SK-N-SH (cell line): ENCODE data around the gene SV2C.

ENCODE experiments used
- FOXM1 ChIP-seq: IDR thresholded peaks from 2 replicates; pipeline ENCODE4 v1.4.0; 2012; ENCODE audit warnings: low read depth, mild to moderate bottlenecking
- GABPA ChIP-seq: IDR thresholded peaks from 2 replicates; pipeline ENCODE4 v1.4.0; 2012; ENCODE audit warnings: low read depth, mild to moderate bottlenecking
- JUND ChIP-seq: IDR thresholded peaks from 2 replicates; pipeline ENCODE4 v1.4.0; 2012
- MXI1 ChIP-seq: IDR thresholded peaks from 2 replicates; pipeline ENCODE4 v1.6.1; 2012; ENCODE audit warnings: mild to moderate bottlenecking, low read depth, low read length, improper control_type of control experiment
- POLR2AphosphoS5 ChIP-seq: IDR thresholded peaks from 2 replicates; pipeline ENCODE4 v1.6.1; 2012; ENCODE audit warnings: low read depth, low read length
- RFX5 ChIP-seq: IDR thresholded peaks from 2 replicates; pipeline ENCODE4 v1.6.1; 2012; ENCODE audit warnings: mild to moderate bottlenecking, improper control_type of control experiment, low read length
- TAF1 ChIP-seq: IDR thresholded peaks from 2 replicates; pipeline ENCODE4 v1.6.1; 2012; ENCODE audit warnings: low read depth, mild to moderate bottlenecking, low read length, moderate library complexity, borderline replicate concordance
- TCF12 ChIP-seq: IDR thresholded peaks from 2 replicates; pipeline ENCODE4 v1.4.0; 2012
- TEAD4 ChIP-seq: IDR thresholded peaks from 2 replicates; pipeline ENCODE4 v1.4.0; 2012; ENCODE audit warnings: mild to moderate bottlenecking, borderline replicate concordance; ENCODE audit not compliant: insufficient read depth
- TF ChIP-seq, protein P1 (sequence below): fragments of 200-600 bp; sonication (generic); IDR thresholded peaks from 2 replicates; pipeline ENCODE4 v1.6.1; 2017; ENCODE audit warnings: antibody characterized with exemption, mild to moderate bottlenecking, moderate library complexity
- TF ChIP-seq, protein P2 (sequence below): IDR thresholded peaks from 2 replicates; pipeline ENCODE4 v1.4.0; 2012; ENCODE audit warnings: low read depth
- TF ChIP-seq, protein P3 (sequence below): IDR thresholded peaks from 2 replicates; pipeline ENCODE4 v1.6.1; 2012; ENCODE audit warnings: mild to moderate bottlenecking, low read depth, low read length, moderate library complexity

DNA sequence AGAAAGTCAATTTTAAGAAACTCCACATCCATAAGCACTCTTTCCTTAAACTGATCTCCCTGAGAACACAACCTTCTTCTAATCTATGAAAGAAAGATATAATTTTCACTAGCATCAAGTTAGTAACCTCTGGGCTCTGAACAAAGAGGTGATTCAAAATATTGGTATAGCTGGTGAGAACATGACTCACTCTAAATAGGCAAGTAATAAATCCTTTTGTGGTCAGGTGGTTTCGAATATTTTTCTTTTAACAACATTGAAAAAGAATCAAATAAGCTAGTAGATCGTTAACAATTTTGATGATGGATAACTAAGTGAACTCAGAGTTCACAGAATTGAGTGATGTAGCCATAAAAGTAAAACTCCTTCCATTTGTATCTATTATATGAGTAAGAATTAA is 169.3 kb downstream of the SV2C start:
- TF ChIP-seq, protein P1, sequence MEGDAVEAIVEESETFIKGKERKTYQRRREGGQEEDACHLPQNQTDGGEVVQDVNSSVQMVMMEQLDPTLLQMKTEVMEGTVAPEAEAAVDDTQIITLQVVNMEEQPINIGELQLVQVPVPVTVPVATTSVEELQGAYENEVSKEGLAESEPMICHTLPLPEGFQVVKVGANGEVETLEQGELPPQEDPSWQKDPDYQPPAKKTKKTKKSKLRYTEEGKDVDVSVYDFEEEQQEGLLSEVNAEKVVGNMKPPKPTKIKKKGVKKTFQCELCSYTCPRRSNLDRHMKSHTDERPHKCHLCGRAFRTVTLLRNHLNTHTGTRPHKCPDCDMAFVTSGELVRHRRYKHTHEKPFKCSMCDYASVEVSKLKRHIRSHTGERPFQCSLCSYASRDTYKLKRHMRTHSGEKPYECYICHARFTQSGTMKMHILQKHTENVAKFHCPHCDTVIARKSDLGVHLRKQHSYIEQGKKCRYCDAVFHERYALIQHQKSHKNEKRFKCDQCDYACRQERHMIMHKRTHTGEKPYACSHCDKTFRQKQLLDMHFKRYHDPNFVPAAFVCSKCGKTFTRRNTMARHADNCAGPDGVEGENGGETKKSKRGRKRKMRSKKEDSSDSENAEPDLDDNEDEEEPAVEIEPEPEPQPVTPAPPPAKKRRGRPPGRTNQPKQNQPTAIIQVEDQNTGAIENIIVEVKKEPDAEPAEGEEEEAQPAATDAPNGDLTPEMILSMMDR = no peak
- TF ChIP-seq JUND = no peak
- TF ChIP-seq, protein P2, sequence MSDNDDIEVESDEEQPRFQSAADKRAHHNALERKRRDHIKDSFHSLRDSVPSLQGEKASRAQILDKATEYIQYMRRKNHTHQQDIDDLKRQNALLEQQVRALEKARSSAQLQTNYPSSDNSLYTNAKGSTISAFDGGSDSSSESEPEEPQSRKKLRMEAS = no peak
- TF ChIP-seq, protein P3, sequence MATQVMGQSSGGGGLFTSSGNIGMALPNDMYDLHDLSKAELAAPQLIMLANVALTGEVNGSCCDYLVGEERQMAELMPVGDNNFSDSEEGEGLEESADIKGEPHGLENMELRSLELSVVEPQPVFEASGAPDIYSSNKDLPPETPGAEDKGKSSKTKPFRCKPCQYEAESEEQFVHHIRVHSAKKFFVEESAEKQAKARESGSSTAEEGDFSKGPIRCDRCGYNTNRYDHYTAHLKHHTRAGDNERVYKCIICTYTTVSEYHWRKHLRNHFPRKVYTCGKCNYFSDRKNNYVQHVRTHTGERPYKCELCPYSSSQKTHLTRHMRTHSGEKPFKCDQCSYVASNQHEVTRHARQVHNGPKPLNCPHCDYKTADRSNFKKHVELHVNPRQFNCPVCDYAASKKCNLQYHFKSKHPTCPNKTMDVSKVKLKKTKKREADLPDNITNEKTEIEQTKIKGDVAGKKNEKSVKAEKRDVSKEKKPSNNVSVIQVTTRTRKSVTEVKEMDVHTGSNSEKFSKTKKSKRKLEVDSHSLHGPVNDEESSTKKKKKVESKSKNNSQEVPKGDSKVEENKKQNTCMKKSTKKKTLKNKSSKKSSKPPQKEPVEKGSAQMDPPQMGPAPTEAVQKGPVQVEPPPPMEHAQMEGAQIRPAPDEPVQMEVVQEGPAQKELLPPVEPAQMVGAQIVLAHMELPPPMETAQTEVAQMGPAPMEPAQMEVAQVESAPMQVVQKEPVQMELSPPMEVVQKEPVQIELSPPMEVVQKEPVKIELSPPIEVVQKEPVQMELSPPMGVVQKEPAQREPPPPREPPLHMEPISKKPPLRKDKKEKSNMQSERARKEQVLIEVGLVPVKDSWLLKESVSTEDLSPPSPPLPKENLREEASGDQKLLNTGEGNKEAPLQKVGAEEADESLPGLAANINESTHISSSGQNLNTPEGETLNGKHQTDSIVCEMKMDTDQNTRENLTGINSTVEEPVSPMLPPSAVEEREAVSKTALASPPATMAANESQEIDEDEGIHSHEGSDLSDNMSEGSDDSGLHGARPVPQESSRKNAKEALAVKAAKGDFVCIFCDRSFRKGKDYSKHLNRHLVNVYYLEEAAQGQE = no peak
- TF ChIP-seq TEAD4 = no peak
- TF ChIP-seq TAF1 = no peak
- no peak for TF ChIP-seq POLR2AphosphoS5
- no peak for TF ChIP-seq GABPA
- no peak for TF ChIP-seq FOXM1
- no peak for TF ChIP-seq MXI1
- TF ChIP-seq RFX5 = no peak
- TF ChIP-seq TCF12 = no peak
